HepG2 (cell line): Measurements from ENCODE around the gene EGLN1. TPM values are rescaled to one million over a fixed set of nuclear protein-coding genes. Genes with fewer than 3 reads are reported as not detected.
A peak's percentile ranks its signal among the peaks of the same experiment; 100 is the strongest.

Experiments used
- BRD4 ChIP-seq: sonication (generic); formaldehyde crosslinking; IDR thresholded peaks from 2 replicates; pipeline ENCODE4 v1.4.0; 2020; ENCODE audit warnings: missing genetic modification reagents
- KAT7 ChIP-seq: IDR thresholded peaks from 2 replicates; pipeline ENCODE4 v1.6.1; 2018; ENCODE audit warnings: borderline replicate concordance, missing compliant biosample characterization
- MAZ ChIP-seq, 2 experiments: sonication (generic) in 1 of 2; formaldehyde crosslinking in 1 of 2; IDR thresholded peaks; 2 replicates each; pipeline versions ENCODE4 v1.5.0 to v1.6.1; 2012 to 2020; ENCODE audit warnings: low read depth in 2 of 2, mild to moderate bottlenecking in 2 of 2, borderline replicate concordance in 1 of 2, improper control_type of control experiment in 1 of 2, low read length in 1 of 2, missing genetic modification reagents in 1 of 2, moderate library complexity in 1 of 2
- MLLT10 ChIP-seq: sonication (generic); formaldehyde crosslinking; IDR thresholded peaks from 2 replicates; pipeline ENCODE4 v1.4.0; 2020; ENCODE audit warnings: missing genetic modification reagents
- NBN ChIP-seq: fragments of 450-650 bp; conservative IDR thresholded peaks from 2 replicates; pipeline ENCODE4 v1.6.1; 2017
- ONECUT2 ChIP-seq: sonication (generic); formaldehyde crosslinking; IDR thresholded peaks from 2 replicates; pipeline ENCODE4 v1.4.0; 2020; ENCODE audit warnings: missing genetic modification reagents
- PAWR ChIP-seq: sonication (generic); formaldehyde crosslinking; IDR thresholded peaks from 2 replicates; pipeline ENCODE4 v1.4.0; 2020; ENCODE audit warnings: missing genetic modification reagents, mild to moderate bottlenecking, borderline replicate concordance
- SAP130 ChIP-seq: IDR thresholded peaks from 2 replicates; pipeline ENCODE4 v1.6.1; 2016; ENCODE audit warnings: low read depth
- SOX6 ChIP-seq, 2 experiments: fragments of 450-650 bp in 1 of 2; sonication (generic) in 1 of 2; formaldehyde crosslinking in 1 of 2; IDR thresholded peaks; 2 replicates each; pipeline versions ENCODE4 v1.4.0 to v1.6.1; 2017 to 2020; ENCODE audit warnings: antibody characterized with exemption in 1 of 2, mild to moderate bottlenecking in 1 of 2, missing genetic modification reagents in 1 of 2
- ZFP62 ChIP-seq: sonication (generic); formaldehyde crosslinking; IDR thresholded peaks from 2 replicates; pipeline ENCODE4 v1.4.0; 2020; ENCODE audit warnings: missing genetic modification reagents
- ZMYM4 ChIP-seq: sonication (generic); formaldehyde crosslinking; IDR thresholded peaks from 2 replicates; pipeline ENCODE4 v1.8.1; 2023; ENCODE audit warnings: mild to moderate bottlenecking, missing genetic modification reagents
- ZNF235 ChIP-seq: sonication (generic); formaldehyde crosslinking; IDR thresholded peaks from 2 replicates; pipeline ENCODE4 v1.8.1; 2023; ENCODE audit warnings: mild to moderate bottlenecking, missing genetic modification reagents, borderline replicate concordance
- ZNF34 ChIP-seq: sonication (generic); formaldehyde crosslinking; IDR thresholded peaks from 2 replicates; pipeline ENCODE4 v1.4.0; 2020; ENCODE audit warnings: mild to moderate bottlenecking, missing genetic modification reagents, borderline replicate concordance
- ZNF616 ChIP-seq: sonication (generic); formaldehyde crosslinking; IDR thresholded peaks from 2 replicates; pipeline ENCODE4 v1.5.0; 2020; ENCODE audit warnings: low read depth, mild to moderate bottlenecking, missing genetic modification reagents
- ZNF776 ChIP-seq: sonication (generic); formaldehyde crosslinking; IDR thresholded peaks from 2 replicates; pipeline ENCODE4 v1.4.0; 2020; ENCODE audit warnings: mild to moderate bottlenecking, missing genetic modification reagents
- polyA plus RNA-seq, 8 experiments: library from polyadenylated mRNA; depleted of rRNA in 3 of 8; stranded (reverse) in 7 of 8; unstranded in 1 of 8; fragments of >200 nt; fragmentation: Illumina TruSeq in 4 of 8; extraction: Trizol in 4 of 8; gene quantifications; 2 replicates each; pipeline versions ENCODE4 v1.2.1 to v1.2.3, GENCODE V29; 2011 to 2016; ENCODE audit warnings: low read depth in 4 of 8, missing spikeins in 1 of 8, mixed read lengths in 1 of 8; ENCODE audit not compliant: insufficient read depth in 1 of 8
- total RNA-seq, 5 experiments: library from RNA; depleted of rRNA; stranded (reverse); fragments of >200 nt; fragmentation: Illumina TruSeq; extraction: Trizol; gene quantifications; 2 replicates each; pipeline ENCODE4 v1.2.3, GENCODE V29; 2016; ENCODE audit warnings: low read depth in 1 of 5
- TF ChIP-seq, protein P1 (sequence below), 2 experiments: sonication (generic) in 1 of 2; formaldehyde crosslinking in 1 of 2; IDR thresholded peaks; 2 replicates each; pipeline versions ENCODE4 v1.4.0 to v1.6.1; 2018 to 2020; ENCODE audit warnings: missing genetic modification reagents in 2 of 2, borderline replicate concordance in 1 of 2, low read depth in 1 of 2, mild to moderate bottlenecking in 1 of 2, missing biosample characterization in 1 of 2
- TF ChIP-seq, protein P2 (sequence below): sonication (generic); IDR thresholded peaks from 2 replicates; pipeline ENCODE4 v1.6.1; 2016; ENCODE audit warnings: low read depth, borderline replicate concordance
- TF ChIP-seq, protein P3 (sequence below): sonication (generic); formaldehyde crosslinking; IDR thresholded peaks from 2 replicates; pipeline ENCODE4 v1.4.0; 2020; ENCODE audit warnings: mild to moderate bottlenecking, missing genetic modification reagents
- TF ChIP-seq, protein P4 (sequence below): sonication (generic); formaldehyde crosslinking; IDR thresholded peaks from 2 replicates; pipeline ENCODE4 v1.8.0; 2022; ENCODE audit warnings: missing genetic modification reagents, mild to moderate bottlenecking, inconsistent platforms, borderline replicate concordance
- TF ChIP-seq, protein P5 (sequence below): fragments of 450-650 bp; IDR thresholded peaks from 2 replicates; pipeline ENCODE4 v1.6.1; 2017

EGLN1 gene
- total and polyA plus RNA-seq, 2 of the 13 experiments (the other 11 are each of a cell fraction or from before 2014, with no cell fraction given), result 34.4 to 44.1 TPM

DNA sequence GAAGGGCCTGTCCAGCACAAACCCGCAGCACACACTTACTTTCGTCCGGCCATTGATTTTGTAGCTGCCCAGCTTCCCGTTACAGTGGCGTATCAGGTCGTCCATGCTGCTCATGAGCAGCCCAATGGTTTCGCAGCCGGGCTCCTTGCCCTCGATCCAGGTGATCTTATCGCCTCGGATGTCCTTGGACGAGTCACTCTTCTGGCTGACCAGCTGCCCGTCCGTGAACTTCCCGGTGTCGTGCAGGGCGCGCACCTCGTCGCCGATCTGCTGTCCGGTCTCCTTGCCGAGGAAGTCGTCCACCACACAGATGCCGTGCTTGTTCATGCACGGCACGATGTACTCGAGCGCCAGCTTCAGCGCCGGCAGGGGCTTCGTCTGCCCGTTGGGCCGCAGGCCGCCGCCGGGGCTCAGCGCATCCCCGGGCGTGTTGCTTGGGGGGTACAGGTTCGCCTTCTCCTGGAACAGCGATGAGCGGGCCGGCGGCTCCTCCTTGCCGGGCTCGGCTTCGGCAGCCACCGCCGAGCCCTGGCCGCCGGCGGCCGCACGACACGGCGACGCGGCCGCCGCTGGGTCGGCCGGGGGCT is 1.0 kb downstream of the EGLN1 start (continued):
- TF ChIP-seq, protein P1, sequence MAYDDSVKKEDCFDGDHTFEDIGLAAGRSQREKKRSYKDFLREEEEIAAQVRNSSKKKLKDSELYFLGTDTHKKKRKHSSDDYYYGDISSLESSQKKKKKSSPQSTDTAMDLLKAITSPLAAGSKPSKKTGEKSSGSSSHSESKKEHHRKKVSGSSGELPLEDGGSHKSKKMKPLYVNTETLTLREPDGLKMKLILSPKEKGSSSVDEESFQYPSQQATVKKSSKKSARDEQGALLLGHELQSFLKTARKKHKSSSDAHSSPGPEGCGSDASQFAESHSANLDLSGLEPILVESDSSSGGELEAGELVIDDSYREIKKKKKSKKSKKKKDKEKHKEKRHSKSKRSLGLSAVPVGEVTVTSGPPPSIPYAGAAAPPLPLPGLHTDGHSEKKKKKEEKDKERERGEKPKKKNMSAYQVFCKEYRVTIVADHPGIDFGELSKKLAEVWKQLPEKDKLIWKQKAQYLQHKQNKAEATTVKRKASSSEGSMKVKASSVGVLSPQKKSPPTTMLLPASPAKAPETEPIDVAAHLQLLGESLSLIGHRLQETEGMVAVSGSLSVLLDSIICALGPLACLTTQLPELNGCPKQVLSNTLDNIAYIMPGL (CRISPR knock-in tag; IDR thresholded peaks at IDR 0.05; ENCODE audit: borderline replicate concordance in 1 of 2, low read depth in 1 of 2), result no peak
- TF ChIP-seq ONECUT2 (0 out of 2 replicates have a peak, but pooled peaks have one; percentile 21), ZNF34 (no peak), PAWR (no peak), MLLT10 (CRISPR knock-in tag) (0 out of 2 replicates have a peak, but pooled peaks have one; percentile 51), ZNF616 (CRISPR knock-in tag) (no peak), ZNF776 (0 out of 2 replicates have a peak, but pooled peaks have one; percentile 21), NBN (no peak), SOX6 (IDR thresholded peaks at IDR 0.05) (no peak), SOX6 (CRISPR knock-in tag; IDR thresholded peaks at IDR 0.05) (0 out of 2 replicates have a peak, but pooled peaks have one; percentile 24), BRD4 (CRISPR knock-in tag) (0 out of 2 replicates have a peak, but pooled peaks have one; percentile 44), SAP130 (CRISPR knock-in tag) (peak; percentile 62), MAZ (IDR thresholded peaks at IDR 0.05; ENCODE audit: borderline replicate concordance, low read depth, low read length) (no peak), MAZ (CRISPR knock-in tag; IDR thresholded peaks at IDR 0.05; ENCODE audit: low read depth) (no peak), KAT7 (CRISPR knock-in tag) (peak; percentile 47; the same call in 1 of the 2 replicates), ZNF235 (CRISPR knock-in tag) (0 out of 2 replicates have a peak, but pooled peaks have one; percentile 53), ZFP62 (CRISPR knock-in tag) (no peak), ZMYM4 (CRISPR knock-in tag) (0 out of 2 replicates have a peak, but pooled peaks have one; percentile 20)
- TF ChIP-seq, protein P2, sequence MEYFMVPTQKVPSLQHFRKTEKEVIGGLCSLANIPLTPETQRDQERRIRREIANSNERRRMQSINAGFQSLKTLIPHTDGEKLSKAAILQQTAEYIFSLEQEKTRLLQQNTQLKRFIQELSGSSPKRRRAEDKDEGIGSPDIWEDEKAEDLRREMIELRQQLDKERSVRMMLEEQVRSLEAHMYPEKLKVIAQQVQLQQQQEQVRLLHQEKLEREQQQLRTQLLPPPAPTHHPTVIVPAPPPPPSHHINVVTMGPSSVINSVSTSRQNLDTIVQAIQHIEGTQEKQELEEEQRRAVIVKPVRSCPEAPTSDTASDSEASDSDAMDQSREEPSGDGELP, result no peak
- TF ChIP-seq, protein P3, sequence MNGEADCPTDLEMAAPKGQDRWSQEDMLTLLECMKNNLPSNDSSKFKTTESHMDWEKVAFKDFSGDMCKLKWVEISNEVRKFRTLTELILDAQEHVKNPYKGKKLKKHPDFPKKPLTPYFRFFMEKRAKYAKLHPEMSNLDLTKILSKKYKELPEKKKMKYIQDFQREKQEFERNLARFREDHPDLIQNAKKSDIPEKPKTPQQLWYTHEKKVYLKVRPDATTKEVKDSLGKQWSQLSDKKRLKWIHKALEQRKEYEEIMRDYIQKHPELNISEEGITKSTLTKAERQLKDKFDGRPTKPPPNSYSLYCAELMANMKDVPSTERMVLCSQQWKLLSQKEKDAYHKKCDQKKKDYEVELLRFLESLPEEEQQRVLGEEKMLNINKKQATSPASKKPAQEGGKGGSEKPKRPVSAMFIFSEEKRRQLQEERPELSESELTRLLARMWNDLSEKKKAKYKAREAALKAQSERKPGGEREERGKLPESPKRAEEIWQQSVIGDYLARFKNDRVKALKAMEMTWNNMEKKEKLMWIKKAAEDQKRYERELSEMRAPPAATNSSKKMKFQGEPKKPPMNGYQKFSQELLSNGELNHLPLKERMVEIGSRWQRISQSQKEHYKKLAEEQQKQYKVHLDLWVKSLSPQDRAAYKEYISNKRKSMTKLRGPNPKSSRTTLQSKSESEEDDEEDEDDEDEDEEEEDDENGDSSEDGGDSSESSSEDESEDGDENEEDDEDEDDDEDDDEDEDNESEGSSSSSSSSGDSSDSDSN (CRISPR knock-in tag), result peak; percentile 66
- TF ChIP-seq, protein P4, sequence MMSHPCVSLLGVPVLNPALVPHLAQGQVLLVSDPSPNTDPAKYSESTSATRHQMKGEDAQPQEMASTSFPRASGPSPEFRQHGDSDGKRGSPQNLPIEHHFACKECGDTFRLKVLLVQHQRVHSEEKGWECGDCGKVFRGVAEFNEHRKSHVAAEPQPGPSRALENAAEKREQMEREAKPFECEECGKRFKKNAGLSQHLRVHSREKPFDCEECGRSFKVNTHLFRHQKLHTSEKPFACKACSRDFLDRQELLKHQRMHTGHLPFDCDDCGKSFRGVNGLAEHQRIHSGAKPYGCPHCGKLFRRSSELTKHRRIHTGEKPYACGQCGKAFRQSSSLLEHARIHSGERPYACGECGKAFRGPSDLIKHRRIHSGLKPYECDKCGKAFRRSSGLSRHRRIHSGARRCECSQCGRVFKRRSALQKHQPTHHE, result 0 out of 2 replicates have a peak, but pooled peaks have one; percentile 30
- TF ChIP-seq, protein P5, sequence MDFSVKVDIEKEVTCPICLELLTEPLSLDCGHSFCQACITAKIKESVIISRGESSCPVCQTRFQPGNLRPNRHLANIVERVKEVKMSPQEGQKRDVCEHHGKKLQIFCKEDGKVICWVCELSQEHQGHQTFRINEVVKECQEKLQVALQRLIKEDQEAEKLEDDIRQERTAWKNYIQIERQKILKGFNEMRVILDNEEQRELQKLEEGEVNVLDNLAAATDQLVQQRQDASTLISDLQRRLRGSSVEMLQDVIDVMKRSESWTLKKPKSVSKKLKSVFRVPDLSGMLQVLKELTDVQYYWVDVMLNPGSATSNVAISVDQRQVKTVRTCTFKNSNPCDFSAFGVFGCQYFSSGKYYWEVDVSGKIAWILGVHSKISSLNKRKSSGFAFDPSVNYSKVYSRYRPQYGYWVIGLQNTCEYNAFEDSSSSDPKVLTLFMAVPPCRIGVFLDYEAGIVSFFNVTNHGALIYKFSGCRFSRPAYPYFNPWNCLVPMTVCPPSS, result no peak
